ENCODE data around the gene PTOV1.

The PTOV1 gene

DNA sequence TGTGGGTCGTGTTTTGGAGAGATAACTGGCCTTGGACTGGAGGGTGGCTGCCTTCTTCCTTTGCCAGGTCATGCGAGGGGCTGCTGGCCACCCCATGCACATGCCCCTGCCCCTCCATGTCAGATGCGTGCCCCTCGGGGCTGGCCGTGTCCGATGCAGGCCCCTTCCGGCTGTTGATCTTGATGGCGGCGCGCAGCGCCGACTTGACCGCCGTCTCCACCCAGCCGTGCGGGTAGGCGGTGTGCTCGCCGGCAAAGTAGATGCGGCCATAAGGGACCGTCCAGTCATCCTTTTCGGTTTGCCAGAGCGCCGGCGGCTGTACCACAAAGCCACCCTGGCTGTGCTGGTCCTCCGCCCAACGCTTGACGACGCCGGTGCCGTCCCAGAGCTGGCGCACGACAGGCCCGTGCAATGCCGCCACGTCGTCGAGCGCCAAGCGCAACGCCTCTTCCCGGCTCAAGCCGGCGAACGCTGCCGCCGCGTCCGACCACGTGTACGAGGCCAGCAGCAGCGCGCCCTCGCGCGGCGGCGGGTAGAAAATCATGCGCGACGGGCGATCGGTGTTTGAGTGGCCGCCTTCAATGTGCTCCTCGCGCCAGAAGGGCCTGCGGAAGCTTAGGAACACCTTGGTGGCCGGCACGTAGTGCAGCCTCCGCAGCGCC lies 38.9 kb downstream of the PTOV1 start:
- DNase-seq (ENCODE audit: low spot score) = no peak

- no peak for DNase-seq (ENCODE audit: low spot score)
Measured at GRCh38 chr19:49890349-49891311, 39.7 kb downstream of the PTOV1 start.

DNA sequence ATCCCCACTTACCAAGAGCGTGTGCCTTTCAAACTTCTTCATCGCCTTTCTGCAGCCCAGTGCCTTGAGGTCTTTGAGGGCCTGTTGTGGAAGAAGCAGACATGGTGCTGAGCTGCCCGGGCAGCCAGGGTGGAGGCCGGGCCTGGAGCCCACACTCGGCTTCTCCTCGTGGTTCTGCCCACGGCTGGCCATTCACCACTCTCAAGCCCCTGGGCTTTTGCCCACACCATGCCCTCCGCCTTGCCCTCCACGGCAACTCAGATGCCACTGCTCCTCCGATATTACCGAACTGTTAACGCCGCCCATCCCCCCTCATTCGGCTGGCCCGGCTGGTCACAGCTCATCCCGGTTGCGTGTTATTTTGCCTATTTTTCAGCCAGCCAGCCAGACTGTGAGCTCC lies 40.4 kb downstream of the PTOV1 start:
- DNase-seq (ENCODE audit: low spot score) = no peak

GRCh38 chr19:49892716-49893115 lies 41.8 kb downstream of the PTOV1 start:
- no peak for DNase-seq (ENCODE audit: low spot score)

DNA sequence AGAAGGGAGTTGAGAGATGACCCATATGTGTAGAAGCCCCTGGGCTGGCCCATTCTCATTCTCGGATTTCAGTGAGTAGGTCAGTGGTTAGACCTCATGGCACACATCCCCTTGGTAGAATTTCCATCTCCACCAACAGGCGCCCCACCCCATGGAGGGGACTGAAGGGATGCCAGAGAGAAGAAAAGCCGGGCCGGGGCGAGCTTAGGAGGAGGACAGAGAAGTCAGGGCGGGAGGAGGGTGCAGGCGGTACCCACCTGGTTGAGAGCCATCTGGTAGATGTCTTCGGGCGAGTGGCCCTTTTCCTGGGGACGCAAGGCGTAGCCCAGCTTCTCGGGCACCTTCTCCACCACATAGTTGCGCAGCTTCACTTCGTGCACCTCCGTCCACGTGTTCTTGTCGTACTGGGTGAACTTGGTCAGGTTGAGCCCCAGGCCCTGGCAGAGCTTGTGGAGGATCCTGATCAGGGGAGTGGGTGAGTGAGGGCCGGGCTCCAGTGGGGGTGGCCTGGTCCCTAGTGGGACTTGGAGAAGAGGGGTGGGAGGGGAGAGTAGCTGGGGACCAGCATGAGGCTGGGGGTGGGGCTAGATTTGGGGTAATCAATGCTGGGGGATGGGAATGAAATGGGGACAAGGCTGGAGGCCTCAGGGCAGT lies 43.2 kb downstream of the PTOV1 start:
- DNase-seq (ENCODE audit: low spot score) = no peak

DNA sequence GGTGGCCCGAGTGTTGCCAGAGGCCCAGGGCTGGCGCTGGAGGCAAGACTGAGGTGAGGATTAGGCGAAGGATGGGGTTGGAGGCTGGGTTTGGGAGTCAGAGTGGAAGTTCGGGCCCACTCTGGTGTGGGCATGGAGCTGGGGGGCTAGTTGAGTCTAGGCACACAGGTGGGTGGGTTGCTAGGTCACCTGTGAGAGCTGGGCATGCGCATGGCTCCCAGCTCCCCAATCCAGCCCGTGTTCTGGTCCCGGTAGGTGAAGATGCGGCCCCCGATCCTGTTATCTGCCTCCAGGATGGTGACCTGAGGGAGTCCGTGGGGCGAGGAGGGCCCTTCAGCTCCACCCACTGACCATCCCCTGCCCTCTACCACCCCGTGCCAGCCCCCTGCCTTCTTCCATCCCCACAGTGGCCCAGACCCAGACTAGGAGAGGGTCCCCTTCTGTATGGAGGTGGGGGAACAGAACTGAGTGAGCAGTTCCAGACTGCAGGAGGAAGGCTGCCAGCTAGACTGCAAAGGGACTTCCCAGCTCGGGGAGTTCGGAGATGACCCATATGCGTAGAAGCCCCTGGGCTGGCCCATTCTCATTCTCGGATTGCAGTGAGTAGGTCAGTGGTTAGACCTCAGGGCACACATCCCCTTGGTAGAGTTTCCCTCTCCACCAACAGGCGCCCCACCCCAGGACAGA lies 44.1 kb downstream of the PTOV1 start:
- DNase-seq (ENCODE audit: low spot score) = no peak

- DNase-seq (ENCODE audit: low spot score) = no peak
Measured at GRCh38 chr19:49895566-49896297, 44.8 kb downstream of the PTOV1 start.

- DNase-seq (ENCODE audit: low spot score) = no peak
Measured at GRCh38 chr19:49896863-49897621, 46.1 kb downstream of the PTOV1 start, which contains the start of gene IL4I1. TSS of gene IL4I1 (minus strand) at chr19:49896887. CDS start at chr19:49896160, 727 bp downstream.

DNA sequence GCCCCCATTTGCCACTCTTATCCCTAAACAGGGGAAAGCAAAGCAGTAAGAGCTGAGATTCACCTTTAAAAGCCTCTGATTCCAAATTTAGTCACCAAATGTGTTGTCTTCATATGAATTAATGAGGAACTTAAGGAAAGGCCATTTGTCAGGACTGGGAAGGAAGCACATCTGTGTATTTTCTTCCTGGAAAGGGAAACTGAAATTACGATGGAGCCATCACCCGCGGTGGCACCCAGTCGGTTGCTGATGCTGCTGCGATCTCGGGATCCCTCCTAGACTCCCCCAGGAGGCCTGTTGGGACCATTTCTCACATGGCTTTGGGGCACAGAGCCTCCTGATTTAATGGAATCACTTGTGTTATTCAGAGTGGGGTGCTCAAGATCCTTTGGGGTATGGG lies 53.2 kb downstream of the PTOV1 start:
- no peak for DNase-seq (ENCODE audit: low spot score)

DNA sequence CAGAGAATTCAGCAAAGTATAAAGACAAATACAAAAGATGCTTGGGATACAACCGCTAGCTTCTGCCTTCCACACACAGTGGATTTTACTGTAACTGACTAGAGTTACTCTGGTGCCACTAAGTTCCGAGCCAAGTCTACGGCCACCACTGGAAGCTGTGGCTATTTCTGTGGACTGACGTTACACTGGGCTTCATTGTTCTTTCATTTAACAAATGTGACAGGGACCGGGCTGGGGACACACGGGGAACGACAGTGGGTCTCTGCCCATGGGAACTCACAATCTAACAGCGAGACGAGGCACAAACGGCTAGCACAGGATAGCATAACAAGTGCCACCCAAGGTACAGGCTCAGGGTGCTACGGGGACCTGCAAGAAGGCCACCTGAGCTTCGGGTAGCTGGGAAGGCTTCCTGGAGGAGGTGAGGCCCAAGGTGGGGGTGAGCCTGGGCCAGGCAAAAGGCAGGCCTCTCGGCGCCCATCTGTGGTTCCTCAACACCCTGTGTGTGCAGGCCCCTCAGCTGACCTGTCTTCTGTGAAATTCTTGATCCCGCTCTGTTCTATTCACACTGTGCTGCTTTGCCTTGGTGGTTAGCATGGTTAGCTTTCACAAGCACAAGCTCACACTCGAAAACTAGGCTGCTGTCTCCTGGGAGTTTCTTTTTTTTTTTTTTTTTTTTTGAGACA lies 56.1 kb downstream of the PTOV1 start:
- no peak for DNase-seq (ENCODE audit: low spot score)

- DNase-seq (ENCODE audit: low spot score) = no peak
Measured at GRCh38 chr19:49907745-49908446, 56.9 kb downstream of the PTOV1 start.

DNA sequence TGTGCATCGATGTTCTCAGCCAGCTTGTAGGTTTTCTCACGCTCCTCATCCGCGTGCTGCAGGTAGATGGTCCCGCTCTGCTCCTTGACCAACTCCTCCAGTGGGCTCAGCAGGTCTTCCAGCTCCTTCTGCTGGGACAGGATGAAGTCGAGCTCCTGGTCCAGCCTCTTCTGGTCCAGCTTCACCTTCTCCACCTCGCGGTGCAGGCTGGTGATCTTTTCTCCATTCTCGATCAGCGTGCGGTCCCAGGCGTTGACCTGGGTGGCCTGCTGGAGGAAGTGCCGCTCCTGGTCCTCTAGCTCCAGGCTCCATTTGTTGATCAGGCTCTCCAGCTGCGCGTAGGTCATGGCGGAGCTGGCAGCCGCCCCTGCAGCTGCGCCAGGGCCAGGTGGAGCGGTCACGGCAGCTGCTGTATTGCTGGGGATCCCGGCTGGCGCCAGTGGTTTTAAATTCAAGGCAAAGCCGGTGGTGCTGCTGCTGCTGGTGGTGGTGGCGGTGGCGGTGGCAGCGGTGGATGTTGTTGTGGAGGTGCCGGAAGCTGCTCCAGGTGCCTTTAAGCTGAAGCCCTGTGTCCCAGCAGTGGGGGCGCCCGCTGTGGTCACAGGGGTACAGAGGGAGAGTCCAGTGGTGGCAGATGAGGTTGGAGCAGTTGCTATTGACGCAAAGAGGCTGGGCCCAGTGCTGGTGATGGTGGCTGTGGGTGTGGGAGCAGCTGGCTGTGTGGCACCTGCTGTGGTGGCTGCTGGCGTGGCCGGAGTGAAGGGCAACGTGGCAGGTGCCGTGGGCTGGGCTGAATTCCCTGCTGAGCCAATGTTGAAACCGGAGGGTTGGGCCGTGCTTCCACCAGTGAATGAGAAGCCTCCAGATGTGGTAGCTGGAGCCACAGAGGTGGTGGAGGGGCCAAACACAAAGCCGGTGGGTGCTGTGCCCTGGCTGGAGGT lies 57.8 kb downstream of the PTOV1 start:
- DNase-seq (ENCODE audit: low spot score) = no peak

- no peak for DNase-seq (ENCODE audit: low spot score)
Measured at GRCh38 chr19:49910179-49910578, 59.2 kb downstream of the PTOV1 start.
